BLaER1 (cell line): ENCODE data around the gene EEF2.
A peak's percentile ranks its signal among the peaks of the same experiment; 100 is the strongest.

Experiments
- H3K27ac ChIP-seq: shearing (Covaris generic); formaldehyde crosslinking; 2 replicates; pipeline ENCODE4 v1.8.1; 2022
- H3K27me3 ChIP-seq: shearing (Covaris generic); formaldehyde crosslinking; 2 replicates; pipeline ENCODE4 v1.8.1; 2022
- H3K36me3 ChIP-seq: shearing (Covaris generic); formaldehyde crosslinking; 2 replicates; pipeline ENCODE4 v1.8.1; 2022
- H3K4me1 ChIP-seq: shearing (Covaris generic); formaldehyde crosslinking; 2 replicates; pipeline ENCODE4 v1.8.1; 2022
- H3K4me2 ChIP-seq: shearing (Covaris generic); formaldehyde crosslinking; 2 replicates; pipeline ENCODE4 v1.8.1; 2022
- H3K4me3 ChIP-seq: shearing (Covaris generic); formaldehyde crosslinking; 2 replicates; pipeline ENCODE4 v1.8.1; 2022
- H3K9ac ChIP-seq: shearing (Covaris generic); formaldehyde crosslinking; 2 replicates; pipeline ENCODE4 v1.8.1; 2022
- H3K9me3 ChIP-seq: shearing (Covaris generic); formaldehyde crosslinking; 2 replicates; pipeline ENCODE4 v1.8.1; 2022
- H4K20me1 ChIP-seq: shearing (Covaris generic); formaldehyde crosslinking; 2 replicates; pipeline ENCODE4 v1.8.1; 2022
- Cebpa-rat ChIP-seq: shearing (Covaris generic); IDR thresholded peaks from 2 replicates; pipeline ENCODE4 v1.8.1; 2022

EEF2 gene

DNA sequence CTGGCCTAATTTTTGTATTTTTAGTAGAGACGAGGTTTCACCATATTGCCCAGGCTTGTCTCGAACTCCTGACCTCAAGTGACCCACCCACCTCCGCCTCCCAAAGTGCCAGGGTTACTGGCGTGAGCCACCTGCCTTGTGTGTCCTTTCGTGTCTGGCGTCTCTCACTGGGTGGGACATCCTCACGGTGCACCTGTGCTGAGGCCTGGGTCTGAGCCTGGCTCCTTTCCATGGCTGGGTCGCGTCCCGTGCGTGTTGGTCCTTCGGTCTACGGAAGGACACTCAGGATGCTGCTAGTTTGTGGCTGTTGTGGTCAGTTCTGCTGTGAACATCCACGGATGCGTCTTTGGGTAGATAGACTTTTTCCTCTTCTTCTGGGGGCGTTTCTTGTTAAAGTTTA is 41.9 kb upstream of the EEF2 start:
- no peak overlapping the region for H3K4me3 ChIP-seq
- no peak overlapping the region for H3K27ac ChIP-seq
- H3K4me1 ChIP-seq, result no peaks in the 10 kb centered on the region
- H3K9me3 ChIP-seq, result no peaks in the 10 kb centered on the region
- no peaks in the 10 kb centered on the region for H3K27me3 ChIP-seq
- H3K36me3 ChIP-seq, result peaks cover 97% of the 10 kb centered on the region
- H4K20me1 ChIP-seq, result peaks cover 52% of the 10 kb centered on the region
- no peak for TF ChIP-seq Cebpa-rat
- no peak overlapping the region for H3K9ac ChIP-seq
- no peak overlapping the region for H3K4me2 ChIP-seq

- H3K9ac ChIP-seq, result no peak overlapping the region
- H3K4me2 ChIP-seq, result no peak overlapping the region
- H4K20me1 ChIP-seq, result peaks cover 66% of the 10 kb centered on the region
- no peaks in the 10 kb centered on the region for H3K27me3 ChIP-seq
- H3K4me3 ChIP-seq, result no peak overlapping the region
- H3K9me3 ChIP-seq, result peaks cover 7% of the 10 kb centered on the region
- H3K27ac ChIP-seq, result no peak overlapping the region
- H3K36me3 ChIP-seq, result peaks cover 97% of the 10 kb centered on the region
- no peak for TF ChIP-seq Cebpa-rat
- H3K4me1 ChIP-seq, result 0 out of 2 replicates have a peak, but pooled peaks cover under 1% of the 10 kb centered on the region
Measured at GRCh38 chr19:4025317-4025716, 40.1 kb upstream of the EEF2 start.

DNA sequence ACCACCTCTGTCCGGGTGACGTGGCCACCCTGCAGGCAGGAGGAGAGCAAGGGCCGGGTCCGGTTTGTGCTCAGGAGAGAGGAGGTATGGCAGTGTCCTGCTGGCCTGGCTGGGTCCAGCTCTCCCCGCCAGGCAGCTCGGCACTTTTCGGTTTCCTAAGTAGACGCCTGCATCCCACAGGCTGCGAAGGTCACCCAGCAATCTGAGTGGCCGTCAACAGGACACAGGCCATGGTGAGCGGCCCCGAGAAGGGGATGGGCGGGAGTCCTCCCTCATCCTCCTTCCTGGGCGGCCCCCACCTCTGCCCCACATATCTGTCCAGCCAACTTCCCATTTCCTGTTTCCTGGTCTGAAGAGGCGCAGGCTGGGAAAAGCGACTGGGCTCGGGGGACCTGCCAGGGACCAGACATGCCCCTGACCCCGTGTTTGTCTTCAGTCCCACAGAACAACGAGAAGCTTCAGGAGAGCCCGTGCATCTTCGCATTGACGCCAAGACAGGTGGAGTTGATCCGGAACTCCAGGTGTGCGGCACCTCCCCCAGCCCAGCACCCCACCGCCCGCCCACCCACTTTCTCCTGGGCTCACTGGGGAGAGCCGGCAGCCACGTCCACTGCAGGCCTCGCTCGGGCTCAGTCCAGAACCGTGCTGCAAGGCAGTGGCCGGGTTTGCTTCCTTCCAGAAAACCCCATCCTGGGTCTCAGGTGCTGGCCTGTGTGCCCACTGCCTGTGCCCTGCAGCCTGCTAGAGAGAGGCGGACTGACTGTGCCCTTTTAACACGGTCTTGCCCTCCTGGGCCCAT is 38.5 kb upstream of the EEF2 start:
- Histone ChIP-seq H3K9me3 (peaks cover 7% of the 10 kb centered on the region), H3K9ac (no peak overlapping the region), H3K4me3 (no peak overlapping the region), H4K20me1 (peaks cover 76% of the 10 kb centered on the region), H3K4me1 (peaks cover 16% of the 10 kb centered on the region), H3K4me2 (no peak overlapping the region), H3K27ac (no peak overlapping the region), H3K27me3 (no peaks in the 10 kb centered on the region), H3K36me3 (peaks cover 95% of the 10 kb centered on the region)
- no peak for TF ChIP-seq Cebpa-rat

GRCh38 chr19:4019578-4019977 is 34.3 kb upstream of the EEF2 start:
- Histone ChIP-seq H3K27me3 (no peaks in the 10 kb centered on the region), H3K9me3 (peaks cover 7% of the 10 kb centered on the region), H3K27ac (peak overlapping the region; percentile 49), H3K4me2 (peak overlapping the region; percentile 55), H4K20me1 (peaks cover 100% of the 10 kb centered on the region), H3K4me3 (no peak overlapping the region), H3K9ac (peak overlapping the region; percentile 50), H3K4me1 (peaks cover 34% of the 10 kb centered on the region), H3K36me3 (peaks cover 96% of the 10 kb centered on the region)
- TF ChIP-seq Cebpa-rat, result no peak

GRCh38 chr19:4018775-4019504 is 33.7 kb upstream of the EEF2 start:
- peaks cover 96% of the 10 kb centered on the region for H3K36me3 ChIP-seq
- peaks cover 7% of the 10 kb centered on the region for H3K9me3 ChIP-seq
- H3K9ac ChIP-seq, result peak overlapping the region; percentile 50
- peaks cover 100% of the 10 kb centered on the region for H4K20me1 ChIP-seq
- peaks cover 39% of the 10 kb centered on the region for H3K4me1 ChIP-seq
- H3K27me3 ChIP-seq, result no peaks in the 10 kb centered on the region
- peak overlapping the region; percentile 55 for H3K4me2 ChIP-seq
- peak overlapping the region; percentile 49 for H3K27ac ChIP-seq
- H3K4me3 ChIP-seq, result no peak overlapping the region
- no peak for TF ChIP-seq Cebpa-rat

- no peaks in the 10 kb centered on the region for H3K27me3 ChIP-seq
- H3K9me3 ChIP-seq, result peaks cover 7% of the 10 kb centered on the region
- no peak overlapping the region for H3K27ac ChIP-seq
- no peak overlapping the region for H3K4me2 ChIP-seq
- no peak overlapping the region for H3K4me3 ChIP-seq
- H4K20me1 ChIP-seq, result peaks cover 100% of the 10 kb centered on the region
- 0 out of 2 replicates have a peak overlapping the region, but pooled peaks have one; percentile 12 for H3K9ac ChIP-seq
- TF ChIP-seq Cebpa-rat, result no peak
- H3K36me3 ChIP-seq, result peaks cover 96% of the 10 kb centered on the region
- peaks cover 39% of the 10 kb centered on the region for H3K4me1 ChIP-seq
Measured at GRCh38 chr19:4018140-4018613, 32.9 kb upstream of the EEF2 start.

DNA sequence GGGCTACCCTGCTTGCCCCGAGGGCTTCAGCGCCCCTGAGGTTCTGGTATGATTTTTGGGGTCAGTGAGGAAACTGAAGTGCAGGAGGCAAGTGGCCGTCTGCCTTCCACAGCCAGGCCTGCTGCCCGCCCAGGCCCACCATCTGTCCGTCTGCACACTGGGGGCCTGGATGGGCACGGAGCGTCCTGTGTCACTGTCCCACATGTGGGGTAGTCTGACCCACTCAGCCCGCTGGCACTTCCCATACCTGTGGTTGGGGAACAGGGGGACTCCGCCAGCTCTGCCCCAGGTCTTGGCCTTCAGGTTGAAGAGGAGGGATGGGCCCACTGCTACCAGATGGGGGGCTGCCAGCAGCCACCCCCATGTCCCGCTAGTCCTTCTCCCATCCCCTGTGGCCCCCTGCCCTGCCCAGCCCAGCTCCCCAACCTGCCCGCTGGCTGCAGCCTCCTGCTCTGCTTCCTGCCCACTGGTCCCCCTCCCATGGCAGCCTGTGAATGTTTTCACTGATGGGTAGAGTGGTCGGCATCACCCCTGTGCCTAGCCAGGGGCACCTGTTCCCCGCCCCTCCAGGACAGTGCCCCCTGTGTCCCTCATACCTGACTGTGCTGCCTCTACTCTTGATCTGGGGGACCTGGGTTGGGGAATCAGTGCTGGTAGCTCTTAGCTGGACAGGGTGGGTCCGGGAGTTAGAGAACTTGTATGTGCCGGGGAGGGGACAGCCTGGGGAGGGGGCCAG is 31.8 kb upstream of the EEF2 start:
- Histone ChIP-seq H3K4me3 (no peak overlapping the region), H3K9me3 (peaks cover 7% of the 10 kb centered on the region), H3K4me2 (no peak overlapping the region), H3K27ac (no peak overlapping the region), H3K4me1 (peaks cover 39% of the 10 kb centered on the region), H3K36me3 (peaks cover 97% of the 10 kb centered on the region), H4K20me1 (peaks cover 100% of the 10 kb centered on the region), H3K9ac (0 out of 2 replicates have a peak overlapping the region, but pooled peaks have one; percentile 15), H3K27me3 (no peaks in the 10 kb centered on the region)
- TF ChIP-seq Cebpa-rat, result no peak

GRCh38 chr19:4016486-4016885 is 31.2 kb upstream of the EEF2 start:
- 0 out of 2 replicates have a peak overlapping the region, but pooled peaks have one; percentile 15 for H3K9ac ChIP-seq
- peaks cover 93% of the 10 kb centered on the region for H3K36me3 ChIP-seq
- H4K20me1 ChIP-seq, result peaks cover 98% of the 10 kb centered on the region
- H3K4me3 ChIP-seq, result no peak overlapping the region
- no peaks in the 10 kb centered on the region for H3K27me3 ChIP-seq
- H3K27ac ChIP-seq, result no peak overlapping the region
- TF ChIP-seq Cebpa-rat, result no peak
- peaks cover 39% of the 10 kb centered on the region for H3K4me1 ChIP-seq
- no peak overlapping the region for H3K4me2 ChIP-seq
- peaks cover 2% of the 10 kb centered on the region; the same call in 1 of the 2 replicates for H3K9me3 ChIP-seq

- Histone ChIP-seq H3K4me3 (no peak overlapping the region), H4K20me1 (peaks cover 98% of the 10 kb centered on the region), H3K9ac (0 out of 2 replicates have a peak overlapping the region, but pooled peaks have one; percentile 24), H3K9me3 (no peaks in the 10 kb centered on the region), H3K36me3 (peaks cover 92% of the 10 kb centered on the region), H3K27me3 (no peaks in the 10 kb centered on the region), H3K4me2 (0 out of 2 replicates have a peak overlapping the region, but pooled peaks have one; percentile 61), H3K27ac (peak overlapping the region; percentile 62), H3K4me1 (peaks cover 44% of the 10 kb centered on the region)
- no peak for TF ChIP-seq Cebpa-rat
Measured at GRCh38 chr19:4015705-4016402, 30.6 kb upstream of the EEF2 start.
